ENCODE results near the gene LGALS3BP.

The LGALS3BP gene

DNA sequence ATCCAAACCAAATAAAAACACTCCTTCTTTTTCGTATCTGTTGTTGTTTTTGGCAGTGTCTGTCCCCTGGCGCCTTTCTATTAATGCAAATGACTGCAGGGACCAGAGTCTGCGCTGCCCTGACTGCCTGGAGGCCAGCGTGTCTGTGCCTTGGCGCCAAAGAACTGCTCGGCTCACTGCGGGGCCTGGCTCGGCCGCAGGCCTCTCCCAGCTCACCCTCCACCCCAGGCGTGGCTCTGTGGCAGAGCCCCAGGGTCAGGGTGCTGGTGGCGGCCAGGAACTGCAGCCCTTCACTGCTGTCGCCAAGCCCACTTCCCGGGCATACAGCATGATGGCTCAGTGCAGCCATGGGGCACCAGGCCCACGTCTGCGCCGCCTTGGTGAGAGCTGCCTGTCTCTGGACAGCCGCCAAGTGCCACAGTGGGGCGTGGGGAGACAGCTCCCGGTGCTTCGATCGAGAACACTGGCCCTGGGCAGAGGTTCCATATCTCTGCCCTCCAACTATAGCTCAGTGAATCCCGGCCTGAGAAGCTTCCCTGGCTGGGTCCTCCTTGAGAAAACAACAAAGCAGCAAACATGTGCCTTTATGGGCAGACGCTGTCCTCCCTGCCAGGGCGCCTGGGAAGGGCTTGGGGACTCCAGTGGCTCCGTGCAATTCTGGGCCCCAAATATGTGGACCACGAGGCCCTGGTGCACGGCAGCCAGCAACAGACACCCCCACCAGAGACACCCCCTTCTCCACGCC lies 18.8 kb upstream of the LGALS3BP start:
- DNase-seq (ENCODE audit: low read depth) = no peak

DNA sequence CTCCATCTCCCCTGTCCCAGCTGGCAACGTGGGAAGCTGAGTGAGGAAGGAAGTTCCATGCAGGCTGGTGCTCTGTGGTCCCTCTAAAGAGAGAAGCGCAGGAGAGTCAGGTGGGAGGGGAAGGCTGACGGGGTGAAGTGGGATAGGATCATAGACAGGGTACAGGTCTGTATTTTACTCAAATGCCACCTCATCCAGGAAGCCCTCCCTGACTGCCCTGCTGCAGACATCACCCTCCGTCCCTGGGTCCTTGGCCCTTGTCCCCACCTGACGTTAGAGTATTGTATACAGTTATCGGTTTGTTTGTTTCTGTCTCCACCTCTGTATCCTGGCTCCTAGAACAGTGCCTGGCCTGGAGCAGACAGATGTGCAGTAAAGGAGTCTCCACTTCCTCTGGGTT lies 18.2 kb upstream of the LGALS3BP start:
- DNase-seq (ENCODE audit: low read depth) = no peak

GRCh38 chr17:78997231-78997741 lies 17.6 kb upstream of the LGALS3BP start:
- DNase-seq (ENCODE audit: low read depth) = no peak

DNA sequence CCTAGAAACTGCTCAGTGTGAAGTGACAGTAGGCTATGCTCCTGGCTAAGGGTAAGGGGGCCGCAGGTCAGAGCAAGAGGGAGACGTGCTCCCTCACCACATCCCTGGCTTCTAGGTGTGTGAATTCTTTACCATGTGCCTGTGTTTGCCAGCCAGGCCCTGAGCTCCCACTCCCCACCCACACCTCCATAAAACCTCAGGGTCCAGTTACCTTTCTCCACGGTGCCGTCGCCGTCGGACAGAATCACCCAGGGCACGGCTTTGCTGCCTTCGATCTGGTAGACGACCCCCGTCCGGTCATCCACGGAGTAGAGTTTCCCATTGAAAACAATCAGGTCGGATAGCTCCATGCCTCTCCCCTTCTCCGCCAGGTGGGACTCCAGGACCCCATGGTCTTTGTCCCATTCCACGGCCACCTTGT lies 17.1 kb upstream of the LGALS3BP start:
- DNase-seq (ENCODE audit: low read depth) = no peak

- no peak for DNase-seq (ENCODE audit: low read depth)
These were observed 16.2 kb upstream of the LGALS3BP start for GRCh38 chr17:78995761-78996451.

DNA sequence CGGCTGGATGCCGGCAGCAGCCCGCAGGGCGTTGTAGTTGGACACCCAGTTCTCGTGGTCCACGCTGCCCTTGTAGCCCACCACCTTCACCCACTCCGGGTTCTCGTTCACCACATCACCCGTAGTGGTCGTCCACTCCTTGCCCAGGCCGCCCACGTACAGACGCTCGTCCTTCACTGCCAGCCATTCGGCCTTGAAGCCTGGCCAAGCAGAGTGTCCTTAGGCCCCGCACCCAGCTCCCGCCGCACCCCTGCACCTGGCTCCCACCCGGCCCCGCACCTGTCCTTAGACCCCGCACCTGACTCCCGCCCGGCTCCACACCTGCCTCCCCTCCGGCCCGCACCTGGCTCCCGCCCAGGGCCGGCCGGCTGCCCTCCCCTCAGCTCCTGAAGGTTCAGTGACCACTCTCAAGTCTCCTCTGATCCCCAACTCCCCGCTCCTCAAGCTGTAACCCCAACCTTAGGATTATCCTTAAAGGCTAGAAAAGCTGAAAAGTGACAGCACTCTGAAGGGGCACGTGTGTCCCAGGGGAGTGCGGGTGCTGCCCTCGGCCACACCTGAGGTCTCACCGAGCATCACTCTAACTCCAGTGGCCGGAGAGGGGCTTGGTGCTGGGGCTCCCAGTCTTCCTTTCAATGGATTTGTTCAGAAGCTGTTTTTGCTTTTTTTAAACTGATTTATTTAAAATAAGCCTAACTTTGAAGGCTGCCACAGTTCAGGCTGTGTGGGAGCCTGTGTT lies 15.5 kb upstream of the LGALS3BP start:
- DNase-seq (ENCODE audit: low read depth) = no peak

DNA sequence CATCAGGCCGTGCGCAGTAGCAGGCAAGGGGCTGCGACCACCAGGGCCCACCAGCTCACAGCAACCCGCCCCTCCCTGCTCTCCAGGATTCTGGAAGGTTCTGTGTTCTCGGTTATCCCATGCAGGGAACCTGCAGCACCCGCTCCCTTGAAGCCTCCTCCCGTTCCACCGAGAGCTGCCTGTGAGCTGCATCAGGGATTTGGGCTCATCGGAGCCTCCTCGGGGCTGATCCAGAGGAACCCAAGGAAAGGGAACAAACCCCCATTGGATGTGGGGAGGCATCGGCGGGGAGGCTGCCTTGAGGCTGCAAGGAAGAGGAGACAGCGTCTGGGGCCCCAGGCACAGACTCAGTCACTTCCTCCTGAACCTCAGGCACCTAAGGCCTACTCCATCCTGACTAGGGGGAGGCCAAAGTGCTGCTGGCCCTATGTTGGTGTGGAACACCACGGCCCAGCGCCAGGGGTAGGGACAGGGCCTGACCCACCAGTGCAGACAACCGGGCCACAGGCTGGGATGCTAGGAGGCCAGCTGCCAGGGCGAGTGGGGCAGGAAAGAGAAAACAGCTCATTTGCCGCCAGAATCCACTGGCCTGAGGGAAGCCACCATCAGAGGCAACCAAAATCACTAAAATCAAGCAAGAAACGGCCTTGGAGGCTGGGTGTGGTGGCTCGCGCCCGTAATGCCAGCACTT lies 14.4 kb upstream of the LGALS3BP start:
- no peak for DNase-seq (ENCODE audit: low read depth)

DNA sequence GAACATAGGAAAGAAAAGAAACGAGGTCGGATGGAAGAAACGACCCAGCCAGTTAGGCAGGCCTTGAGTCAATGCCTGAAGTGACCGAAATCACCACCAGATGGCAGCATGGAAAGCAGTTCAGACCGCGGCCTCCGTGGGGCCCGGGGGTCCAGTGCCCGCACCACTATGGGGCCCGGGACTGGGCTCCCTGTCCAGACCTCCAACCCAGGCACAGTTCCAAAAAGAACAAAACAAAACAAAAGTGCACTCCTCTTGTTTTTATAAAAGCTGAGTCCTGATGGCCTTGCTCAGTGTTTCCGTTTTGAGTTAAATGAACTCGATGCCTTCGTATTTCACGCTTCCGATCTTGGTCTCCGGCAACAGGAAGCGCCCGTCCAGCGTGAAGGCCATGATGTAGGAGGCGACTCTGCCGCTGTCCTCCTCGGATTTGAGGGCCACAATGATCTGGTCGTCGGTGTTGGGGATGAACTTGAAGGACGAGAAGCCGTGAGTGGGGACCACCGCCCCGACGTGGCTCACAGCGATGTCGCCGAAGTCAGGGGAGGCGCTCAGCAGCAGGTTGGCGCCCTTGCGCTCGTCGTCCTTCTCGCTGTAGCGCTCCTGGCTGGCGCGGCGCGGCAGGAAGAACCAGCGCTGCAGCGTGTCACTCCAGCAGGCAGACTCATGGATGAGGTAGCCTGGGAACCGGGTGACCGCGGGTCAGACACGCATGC lies 13.7 kb upstream of the LGALS3BP start:
- DNase-seq (ENCODE audit: low read depth) = peak; percentile 37

DNA sequence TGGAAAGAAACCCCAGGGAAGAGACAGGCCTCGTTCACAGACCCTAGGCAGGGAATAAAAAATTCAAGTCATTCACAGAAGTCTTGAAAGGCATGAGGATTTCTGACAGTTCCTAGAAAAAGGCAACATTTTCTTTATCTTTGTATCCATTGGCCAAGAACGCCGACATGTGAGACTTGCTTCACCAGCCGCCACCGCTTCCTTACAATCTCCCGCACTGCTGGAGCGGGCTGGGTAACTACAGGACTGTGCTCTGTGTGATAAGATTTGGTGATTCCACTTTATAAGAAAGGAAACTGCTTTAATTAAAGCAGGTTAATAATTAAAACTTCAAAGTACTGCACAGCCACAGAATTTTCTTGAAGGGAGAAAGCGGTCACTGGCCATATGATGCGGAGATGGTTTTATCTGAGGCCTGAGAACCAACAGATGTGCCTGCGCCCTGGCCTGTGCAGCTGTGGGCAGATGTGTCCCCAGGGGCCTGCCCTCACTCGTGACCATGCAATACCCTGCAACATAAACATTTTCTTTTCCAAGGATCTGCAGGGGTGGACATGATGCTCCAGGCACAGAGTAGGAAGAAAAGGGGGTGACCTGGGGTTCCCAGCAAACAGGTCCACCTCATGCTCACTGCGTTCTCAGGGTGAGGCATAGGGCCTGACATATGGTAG lies 13.0 kb upstream of the LGALS3BP start:
- no peak for DNase-seq (ENCODE audit: low read depth)

- DNase-seq (ENCODE audit: low read depth) = no peak
These were observed 12.3 kb upstream of the LGALS3BP start for GRCh38 chr17:78991906-78992532.

- DNase-seq (ENCODE audit: low read depth) = no peak
These were observed 11.5 kb upstream of the LGALS3BP start for GRCh38 chr17:78991017-78991738.

GRCh38 chr17:78990349-78991016 lies 10.8 kb upstream of the LGALS3BP start:
- DNase-seq (ENCODE audit: low read depth) = no peak

DNA sequence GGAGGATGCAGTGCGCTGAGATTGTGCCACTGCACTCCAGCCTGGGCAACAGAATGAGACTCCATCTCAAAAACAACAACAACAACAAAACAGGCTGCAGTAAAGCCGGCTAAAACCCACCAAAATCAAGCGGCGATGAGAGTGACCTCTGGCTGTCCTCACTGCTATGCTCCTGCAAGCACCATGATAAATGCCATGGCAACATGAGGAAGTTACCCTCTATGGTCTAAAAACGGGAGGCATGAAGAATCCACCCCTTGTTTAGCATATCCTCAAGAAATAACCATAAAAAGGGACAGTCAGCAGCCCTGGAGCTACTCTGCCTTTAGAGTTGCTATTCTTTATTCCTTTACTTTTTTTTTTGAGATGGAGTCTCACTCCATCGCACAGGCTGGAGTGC lies 8.4 kb upstream of the LGALS3BP start:
- DNase-seq (ENCODE audit: low read depth) = no peak

DNA sequence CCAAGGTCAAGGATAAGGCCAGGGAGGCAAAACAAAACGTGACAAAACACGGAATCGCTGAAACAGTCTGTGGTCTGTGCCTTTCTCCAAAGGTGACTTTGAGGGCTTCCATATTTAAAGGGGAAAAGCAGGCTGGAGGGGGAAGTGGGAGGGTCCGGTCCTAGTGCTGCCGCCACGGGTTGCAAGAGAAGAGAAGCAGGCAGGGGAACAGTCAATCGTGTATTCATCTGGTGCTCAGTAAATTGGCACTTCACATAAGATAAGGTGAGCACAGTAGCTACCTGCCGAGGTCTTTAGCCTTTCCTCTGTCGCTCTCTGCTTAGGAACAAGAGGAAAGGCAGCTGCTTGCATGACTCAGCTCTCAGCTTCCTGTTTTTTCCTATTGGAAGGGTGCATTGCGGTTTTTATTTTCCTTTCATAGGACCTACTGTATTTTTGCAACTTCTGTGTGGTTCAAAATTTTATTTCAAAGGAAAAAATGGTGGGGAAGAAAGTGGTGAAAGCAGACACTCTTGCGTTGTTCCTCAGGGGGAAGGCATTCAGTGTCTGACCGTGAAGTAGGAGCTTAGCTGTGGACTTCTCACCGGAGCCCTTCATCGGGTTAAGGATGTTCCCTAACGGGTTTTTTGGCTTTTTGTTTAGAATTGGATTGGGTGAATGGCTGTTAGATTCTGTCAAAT lies 7.1 kb upstream of the LGALS3BP start:
- DNase-seq (ENCODE audit: low read depth) = no peak

GRCh38 chr17:78986048-78986648 lies 6.4 kb upstream of the LGALS3BP start:
- DNase-seq (ENCODE audit: low read depth) = no peak

DNA sequence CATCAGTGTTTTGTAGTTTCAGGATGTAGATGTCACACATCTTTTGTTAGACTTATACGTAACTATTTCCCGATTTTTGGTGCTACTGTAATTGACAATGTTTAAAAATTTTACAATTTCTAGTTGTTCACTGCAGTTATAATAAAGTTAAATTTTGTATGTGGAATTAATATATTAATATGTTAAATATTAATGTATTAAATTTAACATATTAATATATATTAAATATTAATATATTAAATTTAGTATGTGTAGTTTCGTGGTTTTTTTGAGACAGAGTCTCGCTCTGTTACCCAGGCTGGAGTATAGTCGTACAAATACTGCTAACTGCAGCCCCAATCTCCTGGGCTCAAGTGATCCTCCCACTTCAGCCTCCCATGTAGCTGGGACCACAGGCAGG lies 5.7 kb upstream of the LGALS3BP start:
- DNase-seq (ENCODE audit: low read depth) = no peak

- DNase-seq (ENCODE audit: low read depth) = no peak
These were observed 1.5 kb upstream of the LGALS3BP start for GRCh38 chr17:78981010-78981888.

Measured in stimulated activated CD8-positive, alpha-beta memory T cell treated with anti-CD3 and anti-CD28 coated beads, Interleukin-7, amount 100 ng/mL, for 24 hours (primary cell).